ENCODE results near the gene GOLGA8B.
"Not testable (repeated sequence)": the region's sequence is repeated elsewhere in the genome, so short reads cannot be mapped to it uniquely, and the experiment has no call there.

The GOLGA8B gene

GRCh38 chr15:34583399-34584329, at the start of gene GOLGA8B:
GOLGA8B (minus strand) TSS chr15:34583651; CDS start chr15:34535912, 47,739 bp downstream.
- DNase-seq: peak in 39 of 56 donors; percentile 9 to 71 (median 41)

GRCh38 chr15:34633165-34633564, 49.7 kb upstream of the GOLGA8B start:
- not testable (repeated sequence) for DNase-seq

- DNase-seq: no peak
Measured at GRCh38 chr15:34628577-34629152, 45.2 kb upstream of the GOLGA8B start.

- DNase-seq: no peak
Measured at GRCh38 chr15:34625007-34625406, 41.6 kb upstream of the GOLGA8B start.

GRCh38 chr15:34621675-34622074, 38.2 kb upstream of the GOLGA8B start:
- peak in 2 of 56 donors; percentile 1 to 52 for DNase-seq

- DNase-seq: no peak
Measured at GRCh38 chr15:34620814-34621213, 37.4 kb upstream of the GOLGA8B start.

- no peak for DNase-seq
Measured at GRCh38 chr15:34620142-34620541, 36.7 kb upstream of the GOLGA8B start.

- no peak for DNase-seq
Measured at GRCh38 chr15:34619151-34619550, 35.7 kb upstream of the GOLGA8B start.

GRCh38 chr15:34618073-34618472, 34.6 kb upstream of the GOLGA8B start:
- DNase-seq: no peak

GRCh38 chr15:34616613-34617012, 33.2 kb upstream of the GOLGA8B start:
- DNase-seq: peak in 7 of 56 donors; percentile 1 to 23 (median 4)

GRCh38 chr15:34613997-34614396, 30.5 kb upstream of the GOLGA8B start:
- DNase-seq: no peak

- DNase-seq: no peak
Measured at GRCh38 chr15:34613301-34613700, 29.9 kb upstream of the GOLGA8B start.

GRCh38 chr15:34610354-34610753, 26.9 kb upstream of the GOLGA8B start:
- no peak for DNase-seq

GRCh38 chr15:34609102-34610057, 25.9 kb upstream of the GOLGA8B start:
- no peak for DNase-seq

- DNase-seq: no peak
Measured at GRCh38 chr15:34608517-34608916, 25.1 kb upstream of the GOLGA8B start.

GRCh38 chr15:34607832-34608231, 24.4 kb upstream of the GOLGA8B start:
- DNase-seq: no peak

GRCh38 chr15:34606545-34606944, 23.1 kb upstream of the GOLGA8B start:
- no peak for DNase-seq

GRCh38 chr15:34606131-34606530, 22.7 kb upstream of the GOLGA8B start:
- DNase-seq: no peak

- no peak for DNase-seq
Measured at GRCh38 chr15:34603095-34603494, 19.6 kb upstream of the GOLGA8B start.

GRCh38 chr15:34600923-34601322, 17.5 kb upstream of the GOLGA8B start:
- no peak for DNase-seq

- DNase-seq: no peak
Measured at GRCh38 chr15:34598799-34599585, 15.5 kb upstream of the GOLGA8B start.
